ENCODE data around the gene TPRG1.
A peak's percentile ranks its signal among the peaks of the same experiment; 100 is the strongest.

Gene TPRG1

GRCh38 chr3:189171707-189172106, at the start of gene TPRG1:
Gene TPRG1, plus strand, starts transcription at chr3:189171971. Its CDS starts 35,414 bp downstream, at chr3:189207385.
- no peak for DNase-seq (ENCODE audit: low read depth)

GRCh38 chr3:189122110-189122509, 49.7 kb upstream of the TPRG1 start:
- DNase-seq (ENCODE audit: low read depth) = no peak

- no peak for DNase-seq (ENCODE audit: low read depth)
Measured at GRCh38 chr3:189122526-189123205, 49.1 kb upstream of the TPRG1 start.

GRCh38 chr3:189123595-189124387, 48.0 kb upstream of the TPRG1 start:
- DNase-seq (ENCODE audit: low read depth) = no peak

GRCh38 chr3:189132231-189132671, 39.5 kb upstream of the TPRG1 start:
- DNase-seq (ENCODE audit: low read depth) = peak; percentile 75

- no peak for DNase-seq (ENCODE audit: low read depth)
Measured at GRCh38 chr3:189132839-189133238, 38.9 kb upstream of the TPRG1 start.

- no peak for DNase-seq (ENCODE audit: low read depth)
Measured at GRCh38 chr3:189133768-189134167, 38.0 kb upstream of the TPRG1 start.

- DNase-seq (ENCODE audit: low read depth) = no peak
Measured at GRCh38 chr3:189137416-189137815, 34.4 kb upstream of the TPRG1 start.

GRCh38 chr3:189138901-189139610, 32.7 kb upstream of the TPRG1 start:
- no peak for DNase-seq (ENCODE audit: low read depth)

GRCh38 chr3:189139611-189139940, 32.2 kb upstream of the TPRG1 start:
- no peak for DNase-seq (ENCODE audit: low read depth)

- no peak for DNase-seq (ENCODE audit: low read depth)
Measured at GRCh38 chr3:189142527-189142926, 29.2 kb upstream of the TPRG1 start.

GRCh38 chr3:189143321-189143720, 28.4 kb upstream of the TPRG1 start:
- no peak for DNase-seq (ENCODE audit: low read depth)

- DNase-seq (ENCODE audit: low read depth) = no peak
Measured at GRCh38 chr3:189143771-189144170, 28.0 kb upstream of the TPRG1 start.

GRCh38 chr3:189144645-189145044, 27.1 kb upstream of the TPRG1 start:
- no peak for DNase-seq (ENCODE audit: low read depth)

GRCh38 chr3:189146848-189147247, 24.9 kb upstream of the TPRG1 start:
- no peak for DNase-seq (ENCODE audit: low read depth)

- DNase-seq (ENCODE audit: low read depth) = peak; percentile 24
Measured at GRCh38 chr3:189148081-189148507, 23.7 kb upstream of the TPRG1 start.

- DNase-seq (ENCODE audit: low read depth) = no peak
Measured at GRCh38 chr3:189149203-189149602, 22.6 kb upstream of the TPRG1 start.

- no peak for DNase-seq (ENCODE audit: low read depth)
Measured at GRCh38 chr3:189157232-189158007, 14.4 kb upstream of the TPRG1 start.

GRCh38 chr3:189158034-189158433, 13.7 kb upstream of the TPRG1 start:
- no peak for DNase-seq (ENCODE audit: low read depth)

GRCh38 chr3:189160519-189161309, 11.1 kb upstream of the TPRG1 start:
- DNase-seq (ENCODE audit: low read depth) = no peak

- no peak for DNase-seq (ENCODE audit: low read depth)
Measured at GRCh38 chr3:189165092-189165612, 6.6 kb upstream of the TPRG1 start.
